Body of pancreas (tissue), 4 donors: Measurements from ENCODE around the gene CFLAR. TPM values are rescaled to one million over a fixed set of nuclear protein-coding genes. Genes with fewer than 3 reads are reported as not detected.

Source experiments
- ATAC-seq: fragments of 150-250 bp; one replicate; pipeline ENCODE4 v1.9.1; 2016
- DNase-seq, 4 donors: peaks; one replicate each; pipeline ENCODE4 v3.0.0-alpha.2; 2019
- H3K27ac ChIP-seq, 4 donors: fragments of 200-600 bp; sonication (generic); 1 replicate in 3 of 4; 2 replicates in 1 of 4; pipeline versions ENCODE4 v1.5.1 to v1.6.1; 2016 to 2019; ENCODE audit warnings: mild to moderate bottlenecking in 1 of 4, mixed read lengths in 1 of 4, moderate library complexity in 1 of 4
- H3K27me3 ChIP-seq, 2 donors: fragments of 200-600 bp; sonication (generic); one replicate each; pipeline ENCODE4 v1.6.0; 2016; ENCODE audit warnings: mild to moderate bottlenecking in 1 of 2
- H3K36me3 ChIP-seq, 2 donors: fragments of 200-600 bp; sonication (generic); replicated peaks in 1 of 2; 2 replicates each; pipeline ENCODE4 v1.5.1; 2016; ENCODE audit warnings: low read depth in 2 of 2; ENCODE audit not compliant: insufficient read depth in 1 of 2
- H3K4me1 ChIP-seq: fragments of 200-600 bp; sonication (generic); one replicate; pipeline ENCODE4 v1.6.0; 2016
- H3K4me3 ChIP-seq, 2 donors: fragments of 200-600 bp; sonication (generic); 1 replicate in 1 of 2; 2 replicates in 1 of 2; pipeline ENCODE4 v1.5.1; 2016 to 2019
- H3K9me3 ChIP-seq, 3 donors: fragments of 200-600 bp; sonication (generic); 1 replicate in 2 of 3; 2 replicates in 1 of 3; pipeline ENCODE4 v1.5.1; 2016
- POLR2A ChIP-seq, 3 donors: fragments of 450-650 bp; IDR thresholded peaks; one replicate each; pipeline ENCODE4 v1.6.1; 2016; ENCODE audit warnings: antibody characterized with exemption in 3 of 3, mild to moderate bottlenecking in 2 of 3
- WGBS, 2 donors: methylation state at CpG; one replicate each; pipeline ENCODE4 v1.1.5; 2017; 5-methylcytosine and 5-hydroxymethylcytosine counted together
- intact Hi-C: fragments of 100-400 bp; cut with DNase I; formaldehyde crosslinking; loops from one replicate; pipeline ENCODE4 v1.15.1; 2023
- total RNA-seq, 2 donors: library from RNA; depleted of rRNA; stranded (reverse); fragments of >200 nt; gene quantifications; one replicate each; pipeline ENCODE4 v1.1.0, GENCODE V29; 2016
- TF ChIP-seq, protein P1 (sequence below), 7 experiments: fragments of 450-650 bp in 4 of 7; fragments of 200-600 bp in 3 of 7; sonication (generic) in 3 of 7; IDR thresholded peaks; one replicate each; pipeline ENCODE4 v1.5.1; 2016 to 2019; ENCODE audit warnings: antibody characterized with exemption in 7 of 7

Gene CFLAR
- total RNA-seq, 2 donors from 2014 or later, result 83.3 to 113 TPM

DNA sequence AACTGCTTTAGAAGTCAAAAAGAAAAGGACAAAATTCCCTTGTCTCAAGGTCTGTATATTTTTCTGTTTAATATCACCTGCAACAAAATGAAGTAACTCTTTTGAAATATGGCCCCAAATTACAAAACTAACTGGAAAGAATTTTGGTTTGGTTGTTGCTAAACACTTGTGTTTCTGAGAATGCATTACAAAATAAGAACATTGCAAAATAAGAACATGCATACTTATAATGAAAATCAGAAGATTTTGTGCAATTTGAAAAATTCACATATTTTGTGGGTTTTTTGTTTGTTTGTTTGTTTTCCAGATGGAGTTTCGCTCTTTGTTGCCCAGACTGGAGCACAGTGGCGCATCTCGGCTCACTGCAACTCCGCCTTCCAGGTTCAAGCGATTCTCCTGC, 22.4 kb upstream of the CFLAR start:
- Histone ChIP-seq H3K36me3 (no peaks in the 10 kb centered on the region), H3K4me3 (no peak overlapping the region), H3K27ac (no peak overlapping the region), H3K27me3 (no peaks in the 10 kb centered on the region), H3K4me1 (no peaks in the 10 kb centered on the region), H3K9me3 (no peaks in the 10 kb centered on the region)
- ATAC-seq, result no peak
- intact Hi-C loops, result no loop called here
- WGBS, 2 donors, result 92 to 97% methylated on average over 5 of the region's 5 CpGs
- DNase-seq, result no peak
- no peak for TF ChIP-seq POLR2A (IDR thresholded peaks at IDR 0.05)
- TF ChIP-seq, protein P1, sequence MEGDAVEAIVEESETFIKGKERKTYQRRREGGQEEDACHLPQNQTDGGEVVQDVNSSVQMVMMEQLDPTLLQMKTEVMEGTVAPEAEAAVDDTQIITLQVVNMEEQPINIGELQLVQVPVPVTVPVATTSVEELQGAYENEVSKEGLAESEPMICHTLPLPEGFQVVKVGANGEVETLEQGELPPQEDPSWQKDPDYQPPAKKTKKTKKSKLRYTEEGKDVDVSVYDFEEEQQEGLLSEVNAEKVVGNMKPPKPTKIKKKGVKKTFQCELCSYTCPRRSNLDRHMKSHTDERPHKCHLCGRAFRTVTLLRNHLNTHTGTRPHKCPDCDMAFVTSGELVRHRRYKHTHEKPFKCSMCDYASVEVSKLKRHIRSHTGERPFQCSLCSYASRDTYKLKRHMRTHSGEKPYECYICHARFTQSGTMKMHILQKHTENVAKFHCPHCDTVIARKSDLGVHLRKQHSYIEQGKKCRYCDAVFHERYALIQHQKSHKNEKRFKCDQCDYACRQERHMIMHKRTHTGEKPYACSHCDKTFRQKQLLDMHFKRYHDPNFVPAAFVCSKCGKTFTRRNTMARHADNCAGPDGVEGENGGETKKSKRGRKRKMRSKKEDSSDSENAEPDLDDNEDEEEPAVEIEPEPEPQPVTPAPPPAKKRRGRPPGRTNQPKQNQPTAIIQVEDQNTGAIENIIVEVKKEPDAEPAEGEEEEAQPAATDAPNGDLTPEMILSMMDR (IDR thresholded peaks at IDR 0.05), result no peak

DNA sequence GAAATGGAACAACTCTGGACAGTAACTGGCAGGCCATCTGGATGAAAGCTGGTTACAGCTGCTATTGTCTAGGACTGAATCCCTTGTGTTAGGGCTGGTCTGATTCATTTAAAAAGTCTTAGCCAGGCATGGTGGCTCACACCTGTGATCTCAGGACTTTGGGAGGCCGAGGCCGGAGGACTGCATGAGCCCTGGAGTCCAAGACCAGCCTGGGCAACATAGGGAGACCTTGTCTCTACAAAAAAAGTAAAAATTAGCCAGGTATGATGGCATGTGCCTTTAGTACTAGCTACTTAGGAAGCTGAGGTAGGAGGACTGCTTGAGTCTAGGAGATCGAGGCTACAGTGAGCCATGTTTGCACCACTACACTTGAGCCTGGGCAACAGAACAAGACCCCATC, 15.5 kb upstream of the CFLAR start:
- ATAC-seq, result no peak
- Histone ChIP-seq H3K4me3 (no peak overlapping the region), H3K4me1 (no peaks in the 10 kb centered on the region), H3K27me3 (no peaks in the 10 kb centered on the region), H3K9me3 (no peaks in the 10 kb centered on the region), H3K36me3 (no peaks in the 10 kb centered on the region), H3K27ac (no peak overlapping the region)
- 92 to 97% methylated on average over 3 of the region's 3 CpGs for WGBS, 2 donors
- no peak for TF ChIP-seq POLR2A (IDR thresholded peaks at IDR 0.05)
- TF ChIP-seq, protein P1 (IDR thresholded peaks at IDR 0.05), result no peak
- intact Hi-C loops, result no loop called here
- no peak for DNase-seq

DNA sequence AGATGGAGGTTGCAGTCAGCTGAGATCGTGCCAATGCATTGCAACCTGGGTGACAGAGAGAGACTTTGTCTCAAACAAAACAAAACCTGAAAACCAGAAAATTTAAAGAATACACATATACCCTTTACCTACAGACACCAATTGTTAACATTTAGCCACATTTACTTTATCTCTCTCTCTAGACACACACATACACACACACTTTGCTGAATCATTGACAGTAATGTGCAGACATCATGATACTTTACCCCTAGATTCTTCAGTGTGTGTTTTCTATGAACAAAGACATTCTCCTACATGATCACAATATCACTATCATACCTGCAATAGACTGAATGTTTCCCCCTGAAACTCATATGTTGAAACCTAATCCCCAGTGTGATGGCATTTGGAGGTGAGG, 10.2 kb upstream of the CFLAR start:
- intact Hi-C loops, result no loop called here
- 91 to 100% methylated on average over 1 of the region's 1 CpG for WGBS, 2 donors

DNA sequence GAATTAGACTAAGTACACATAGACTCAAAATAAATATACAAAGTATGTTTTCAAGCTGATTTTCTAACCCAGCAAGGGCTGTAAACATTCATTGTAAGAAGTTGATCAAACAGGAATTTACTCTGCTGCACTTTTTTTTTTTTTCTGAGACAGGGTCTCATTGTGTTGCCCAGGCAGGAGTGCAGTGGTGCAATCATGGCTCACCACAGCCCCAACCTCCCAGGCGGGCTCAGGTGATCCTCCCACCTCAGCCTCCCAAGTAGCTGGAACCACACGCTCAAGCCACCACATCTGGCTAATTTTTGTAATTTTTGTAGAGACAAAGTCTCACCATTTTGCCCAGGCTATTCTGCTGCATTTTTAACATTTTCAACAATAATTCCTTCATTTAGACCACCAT, 8.3 kb upstream of the CFLAR start:
- TF ChIP-seq, protein P1 (IDR thresholded peaks at IDR 0.05), result no peak
- no peak for TF ChIP-seq POLR2A (IDR thresholded peaks at IDR 0.05)
- H3K4me1 ChIP-seq, result no peaks in the 10 kb centered on the region
- no peaks in the 10 kb centered on the region for H3K36me3 ChIP-seq
- no peaks in the 10 kb centered on the region for H3K9me3 ChIP-seq
- no peak overlapping the region for H3K27ac ChIP-seq
- no peaks in the 10 kb centered on the region for H3K27me3 ChIP-seq
- no peak overlapping the region for H3K4me3 ChIP-seq
- DNase-seq, result no peak
- intact Hi-C loops, result no loop called here
- WGBS, 2 donors, result 93 to 94% methylated on average over 2 of the region's 2 CpGs
- ATAC-seq, result no peak

More for the DNA sequence above, 10.2 kb upstream of the CFLAR start:
- Histone ChIP-seq H3K27me3 (no peaks in the 10 kb centered on the region), H3K36me3 (no peaks in the 10 kb centered on the region), H3K4me3 (no peak overlapping the region), H3K4me1 (no peaks in the 10 kb centered on the region), H3K27ac (no peak overlapping the region), H3K9me3 (no peaks in the 10 kb centered on the region)
- TF ChIP-seq, protein P1 (IDR thresholded peaks at IDR 0.05), result no peak
- no peak for TF ChIP-seq POLR2A (IDR thresholded peaks at IDR 0.05)
- ATAC-seq, result no peak
- no peak for DNase-seq

DNA sequence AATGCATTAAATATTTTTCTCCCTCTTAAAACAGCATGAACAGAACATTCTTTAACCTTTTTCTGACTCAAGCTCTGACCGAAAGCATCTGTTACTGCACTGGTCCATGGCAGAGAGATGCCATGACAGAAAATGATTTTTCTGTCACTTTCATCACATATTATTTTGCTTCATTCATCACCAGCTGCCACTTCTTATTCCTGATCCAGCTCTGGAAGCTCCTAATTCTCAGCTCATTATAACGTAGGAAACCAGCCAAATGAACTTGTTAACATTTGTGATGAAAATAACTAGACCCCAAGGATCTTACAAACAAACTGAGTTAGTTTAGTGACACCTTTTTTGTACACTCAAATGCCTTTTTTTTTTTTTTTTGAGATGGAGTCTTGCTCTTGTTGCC, 7.6 kb upstream of the CFLAR start:
- no peak overlapping the region for H3K4me3 ChIP-seq
- TF ChIP-seq POLR2A (IDR thresholded peaks at IDR 0.05), result no peak
- TF ChIP-seq, protein P1 (IDR thresholded peaks at IDR 0.05), result no peak
- ATAC-seq (no peak), DNase-seq (no peak)
- no peaks in the 10 kb centered on the region for H3K4me1 ChIP-seq
- WGBS, 2 donors, result 87 to 88% methylated on average over 2 of the region's 2 CpGs
- H3K27me3 ChIP-seq, result no peaks in the 10 kb centered on the region
- H3K27ac ChIP-seq, result no peak overlapping the region
- no peaks in the 10 kb centered on the region for H3K9me3 ChIP-seq
- intact Hi-C loops, result no loop called here
- no peaks in the 10 kb centered on the region for H3K36me3 ChIP-seq
